IPS-18c (cell line): ENCODE results near the gene TLK1.

Experiments used
- H3K4me3 ChIP-seq: 2 replicates; pipeline ENCODE4 v1.7.0; 2013; ENCODE audit warnings: low read depth, mild to moderate bottlenecking, low read length, moderate library complexity; ENCODE audit not compliant: insufficient read depth
- H3K9me3 ChIP-seq: one replicate; pipeline ENCODE4 v1.6.1; 2013; ENCODE audit warnings: mild to moderate bottlenecking, low read length, moderate library complexity; ENCODE audit not compliant: control insufficient read depth, insufficient read depth

TLK1 gene

GRCh38 chr2:170999654-171000053, 161.0 kb downstream of the TLK1 start:
- Histone ChIP-seq H3K4me3 (no peak overlapping the region), H3K9me3 (no peaks in the 10 kb centered on the region)

- no peak overlapping the region for H3K4me3 ChIP-seq
- no peaks in the 10 kb centered on the region for H3K9me3 ChIP-seq
Measured at GRCh38 chr2:170997893-170998597, 162.6 kb downstream of the TLK1 start.

DNA sequence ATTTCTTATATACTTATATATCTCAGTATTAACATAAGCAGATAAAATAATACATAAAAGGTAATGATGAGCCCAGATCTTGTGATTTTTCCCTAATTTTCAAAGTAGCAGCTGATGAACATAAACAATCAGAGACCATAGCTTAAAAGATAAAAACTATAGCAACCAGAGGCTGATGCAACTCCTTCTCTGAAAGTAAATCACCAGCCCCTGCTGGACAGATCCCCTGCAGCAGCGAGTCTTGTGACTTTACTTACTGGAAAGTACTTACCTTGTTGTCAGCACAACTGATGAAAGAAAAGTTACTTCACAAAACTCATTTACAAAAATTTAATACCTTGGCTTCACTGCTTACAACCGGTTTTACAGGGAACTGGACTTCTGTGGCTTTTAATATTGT, 164.4 kb downstream of the TLK1 start:
- Histone ChIP-seq H3K4me3 (no peak overlapping the region), H3K9me3 (no peaks in the 10 kb centered on the region)

- H3K9me3 ChIP-seq: no peaks in the 10 kb centered on the region
- no peak overlapping the region for H3K4me3 ChIP-seq
Measured at GRCh38 chr2:170991398-170992182, 169.1 kb downstream of the TLK1 start.

- Histone ChIP-seq H3K9me3 (no peaks in the 10 kb centered on the region), H3K4me3 (no peak overlapping the region)
Measured at GRCh38 chr2:170986566-170987258, 174.0 kb downstream of the TLK1 start.

GRCh38 chr2:170985407-170985806, 175.3 kb downstream of the TLK1 start:
- Histone ChIP-seq H3K4me3 (no peak overlapping the region), H3K9me3 (no peaks in the 10 kb centered on the region)

- Histone ChIP-seq H3K9me3 (no peaks in the 10 kb centered on the region), H3K4me3 (no peak overlapping the region)
Measured at GRCh38 chr2:170984079-170984478, 176.6 kb downstream of the TLK1 start.

DNA sequence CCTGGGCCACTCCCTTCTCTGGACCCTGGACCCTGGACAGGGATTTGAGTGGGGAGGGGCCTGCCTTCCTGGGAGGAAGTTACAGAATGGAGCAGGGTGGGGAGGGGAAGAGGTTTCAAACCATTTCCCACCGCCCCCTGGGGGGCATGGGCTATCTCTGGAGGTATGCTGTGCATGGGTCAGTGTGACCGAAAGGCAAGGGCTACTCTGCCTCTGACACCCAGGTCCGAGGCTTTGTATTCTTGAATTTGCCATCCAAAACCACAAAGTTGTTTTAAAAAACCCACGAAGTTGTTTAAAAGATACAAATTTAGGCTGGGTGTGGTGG, 184.8 kb downstream of the TLK1 start:
- H3K9me3 ChIP-seq: no peaks in the 10 kb centered on the region
- no peak overlapping the region; the same call in 1 of the 2 replicates for H3K4me3 ChIP-seq

GRCh38 chr2:170975127-170975942, 185.4 kb downstream of the TLK1 start:
- Histone ChIP-seq H3K4me3 (no peak overlapping the region; the same call in 1 of the 2 replicates), H3K9me3 (no peaks in the 10 kb centered on the region)

DNA sequence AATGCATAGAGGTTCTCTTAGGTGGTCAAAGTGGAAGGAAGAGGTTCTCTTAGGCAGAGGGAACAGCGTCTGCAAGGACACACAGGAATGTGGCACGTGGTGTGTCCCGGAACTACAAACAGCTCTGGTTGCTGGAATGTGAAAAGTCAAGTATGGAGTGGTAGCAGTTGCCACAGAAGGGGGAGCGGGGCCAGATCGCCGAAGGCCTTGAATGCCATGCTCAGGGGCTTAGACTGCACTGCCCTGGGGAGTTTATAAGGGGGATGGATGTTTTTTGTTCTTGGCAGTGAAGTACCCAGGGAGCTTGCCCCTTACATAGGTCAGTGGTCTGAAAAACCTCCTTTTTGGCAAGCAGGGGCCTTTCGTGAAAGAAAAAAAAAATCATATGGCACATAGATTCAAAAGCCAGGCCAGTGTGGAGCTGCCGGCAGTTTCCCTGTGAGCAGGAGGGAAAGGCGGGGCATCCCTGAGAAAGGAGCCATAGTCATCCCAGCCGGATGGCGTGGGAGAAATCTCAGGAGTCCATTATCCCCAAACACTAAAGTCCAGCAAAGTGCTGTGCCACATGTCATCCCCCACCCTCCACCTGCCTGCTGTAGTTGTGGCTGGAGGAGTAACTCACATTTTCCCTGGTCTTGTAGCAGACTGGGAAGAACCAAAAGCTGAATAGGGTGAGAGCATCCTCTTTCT, 186.2 kb downstream of the TLK1 start:
- peak overlapping the region; percentile 71; the same call in 1 of the 2 replicates for H3K4me3 ChIP-seq
- no peaks in the 10 kb centered on the region for H3K9me3 ChIP-seq

- peak overlapping the region; percentile 71 for H3K4me3 ChIP-seq
Measured at GRCh38 chr2:170973492-170974303, 187.0 kb downstream of the TLK1 start.

GRCh38 chr2:170973225-170973491, 187.5 kb downstream of the TLK1 start:
- H3K4me3 ChIP-seq: peak overlapping the region; percentile 41

More at GRCh38 chr2:170973492-170974303, 187.0 kb downstream of the TLK1 start:
- H3K9me3 ChIP-seq: no peaks in the 10 kb centered on the region

DNA sequence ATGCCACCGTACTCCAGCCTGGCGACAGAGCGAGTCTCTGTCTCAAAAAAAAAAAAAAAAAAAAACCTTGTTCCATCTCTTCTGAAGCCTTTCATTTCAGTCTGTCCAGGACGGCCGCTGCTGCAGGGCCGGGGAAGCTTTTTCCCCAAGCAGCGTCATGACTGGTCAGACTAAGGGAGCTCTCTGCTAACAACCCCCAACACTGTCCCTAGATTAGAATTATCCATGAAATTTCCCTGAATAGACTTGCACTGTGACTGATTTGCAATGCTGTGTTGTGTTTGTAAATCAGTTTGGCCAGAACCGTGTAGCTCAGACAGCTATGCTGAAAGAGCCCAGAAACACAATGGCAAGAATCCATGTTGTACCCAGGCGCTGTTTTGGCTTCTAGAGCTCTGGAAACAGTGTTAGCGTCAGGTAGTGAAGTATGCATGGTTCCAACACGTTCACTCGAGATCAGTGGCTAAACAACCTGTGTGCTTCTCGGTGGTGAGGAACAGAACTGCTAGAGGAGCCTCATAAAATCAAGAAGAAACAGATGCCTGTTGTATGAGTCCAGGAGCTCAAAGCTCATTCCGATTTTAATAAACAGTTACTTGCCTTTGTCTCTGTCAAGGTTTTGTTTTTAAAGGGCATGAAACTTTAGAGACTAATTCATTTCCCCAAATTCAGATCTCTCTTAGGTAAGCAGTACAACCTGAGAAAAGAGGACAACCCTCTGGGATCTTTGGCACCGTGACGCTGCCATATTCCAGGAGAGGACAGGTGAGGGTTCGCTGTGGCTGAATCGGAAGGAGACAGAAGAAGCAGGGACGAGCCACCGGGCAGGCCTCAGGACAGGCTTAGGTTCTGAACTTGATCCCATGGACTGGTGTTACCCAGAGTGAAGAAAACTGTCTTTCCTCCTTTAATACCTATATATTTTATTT, 188.1 kb downstream of the TLK1 start:
- H3K9me3 ChIP-seq: no peaks in the 10 kb centered on the region
- peak overlapping the region; percentile 9; the same call in 1 of the 2 replicates for H3K4me3 ChIP-seq

More at GRCh38 chr2:170973225-170973491, 187.5 kb downstream of the TLK1 start:
- H3K9me3 ChIP-seq: no peaks in the 10 kb centered on the region

DNA sequence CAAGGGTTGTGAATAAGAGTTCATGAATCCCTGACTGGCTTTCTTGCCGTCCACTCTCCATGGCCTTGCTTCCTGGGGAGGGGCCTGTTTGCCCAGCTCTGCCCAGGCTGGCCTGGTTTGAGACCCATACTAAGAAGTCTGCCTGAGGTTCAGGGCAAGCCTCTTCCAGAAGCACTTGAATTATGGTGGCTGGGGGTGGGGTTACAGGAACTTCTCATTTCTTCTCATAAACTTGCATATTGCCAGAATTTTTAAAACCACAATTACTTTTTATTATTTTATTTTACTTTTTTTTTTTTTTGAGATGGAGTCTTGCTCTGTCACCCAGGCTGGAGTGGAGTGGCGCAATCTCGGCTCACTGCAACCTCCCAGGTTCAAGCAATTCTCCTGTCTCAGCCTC, 189.6 kb downstream of the TLK1 start:
- no peak overlapping the region for H3K4me3 ChIP-seq
- H3K9me3 ChIP-seq: no peaks in the 10 kb centered on the region

GRCh38 chr2:170969872-170970496, 190.7 kb downstream of the TLK1 start:
- no peaks in the 10 kb centered on the region for H3K9me3 ChIP-seq
- no peak overlapping the region for H3K4me3 ChIP-seq
